Measurements from ENCODE around the gene POLD4. TPM values are rescaled to one million over a fixed set of nuclear protein-coding genes. Genes with fewer than 3 reads are reported as not detected.

Gene POLD4
- total and polyA plus RNA-seq, 5 experiments from 2014 or later: 87.7 to 110 (median 102) TPM

DNA sequence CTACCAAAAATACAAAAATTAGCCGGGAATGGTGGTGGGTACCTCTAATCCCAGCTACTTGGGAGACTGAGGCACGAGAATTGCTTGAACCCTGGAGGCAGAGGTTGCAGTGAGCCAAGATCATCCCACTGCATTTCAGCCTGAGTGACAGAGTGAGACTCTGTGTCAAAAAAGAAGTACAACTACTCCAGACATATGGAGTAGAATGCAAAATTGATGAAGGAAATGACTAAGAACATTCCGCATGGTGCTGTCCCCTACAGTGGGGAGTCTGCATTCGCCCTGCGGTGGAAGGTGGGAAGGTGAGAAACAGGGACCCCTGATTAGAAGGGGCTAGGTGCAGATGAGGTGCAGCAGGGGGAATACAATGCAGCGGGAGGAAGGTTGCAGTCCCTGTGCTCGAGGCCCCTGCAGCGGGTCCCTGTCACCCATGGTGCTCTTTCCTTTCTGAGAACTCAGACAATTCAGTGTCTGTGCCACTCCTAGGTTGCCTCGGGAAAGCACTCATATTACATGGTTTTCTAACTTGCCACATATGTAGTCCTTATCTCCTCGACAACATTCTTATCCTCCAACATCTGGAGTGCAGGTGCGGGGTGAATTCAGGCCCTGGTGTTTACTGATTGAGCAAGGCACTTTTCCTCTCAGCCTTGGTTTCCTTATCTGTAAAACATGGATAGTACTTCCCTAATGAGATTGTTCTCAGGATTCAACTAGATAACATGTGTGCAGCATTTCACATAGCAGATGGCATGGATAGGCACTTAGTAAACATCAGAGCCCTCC, 5.2 kb downstream of the POLD4 start:
- Mint-ChIP-seq H3K4me3 (no peak overlapping the region), H3K9me3 (no peaks in the 10 kb centered on the region)

DNA sequence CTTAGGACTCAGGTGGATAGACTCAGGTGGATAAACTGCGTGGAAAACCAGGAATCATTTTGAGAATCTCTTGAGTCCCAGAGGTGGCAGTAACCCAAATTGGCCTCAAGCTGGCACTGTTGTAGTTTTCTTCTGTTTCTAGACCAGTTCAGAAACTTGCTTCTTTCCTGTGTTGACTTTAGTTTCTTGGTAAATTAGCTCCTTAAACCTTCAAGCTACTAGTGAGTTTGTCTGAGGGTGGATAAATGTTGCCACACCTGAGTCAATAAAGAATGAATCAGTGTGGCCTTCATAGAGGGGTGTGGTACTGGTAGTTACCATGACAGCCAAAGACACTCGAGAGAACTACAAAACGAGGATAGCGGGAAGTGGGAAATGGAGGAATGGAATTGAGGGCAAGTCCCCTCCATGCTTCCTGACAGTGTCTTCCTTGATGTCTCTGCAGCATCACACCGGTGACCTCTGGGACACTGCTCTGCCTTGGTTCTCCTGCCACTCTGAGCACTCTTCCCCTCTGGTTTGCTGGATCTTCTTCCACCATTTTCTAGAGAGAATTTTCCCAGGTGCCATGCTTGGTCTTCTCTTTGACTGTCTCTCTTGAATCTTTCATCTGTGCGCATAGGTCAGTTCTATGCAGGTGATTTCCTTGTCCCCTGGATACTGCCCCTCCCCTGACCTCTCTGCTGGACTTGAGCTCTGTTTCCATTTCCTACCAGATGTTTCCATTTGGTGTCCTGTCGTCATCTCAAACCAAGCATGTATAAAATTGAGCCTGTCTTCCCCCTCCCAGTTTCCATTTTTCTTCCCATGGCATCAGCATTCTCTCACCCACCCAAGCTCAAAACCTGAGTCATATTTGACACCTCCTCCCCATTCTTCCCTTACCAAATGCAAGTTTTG, 7.2 kb downstream of the POLD4 start:
- H3K27ac Mint-ChIP-seq: peak overlapping the region in 9 of 10 donors; percentile 89 to 99 (median 94)
- H3K27me3 Mint-ChIP-seq: no peaks in the 10 kb centered on the region
- H3K36me3 Mint-ChIP-seq: no peaks in the 10 kb centered on the region
- ATAC-seq: peak; percentile 58 to 74
- no peaks in the 10 kb centered on the region for H3K9me3 Mint-ChIP-seq
- peak overlapping the region in 8 of 10 donors; percentile 12 to 76 (median 66) for H3K4me3 Mint-ChIP-seq
- DNase-seq: peak in 3 of 10 donors; percentile 29 to 57 (median 47)
- H3K4me1 Mint-ChIP-seq: peaks cover 29 to 65% (median 61%) of the 10 kb centered on the region in 4 donors
- POLR2A ChIA-PET: interaction anchor here (0.5 to 5.4 kb wide), 34 partner anchors 8 to 724 kb away, joined by 3 to 81 read pairs (median 5); partner anchors contain the start of genes AIP, ANKRD13D, GRK2 and KDM2A

More for the DNA sequence above, 5.2 kb downstream of the POLD4 start:
- Mint-ChIP-seq H3K27me3 (no peaks in the 10 kb centered on the region), H3K4me1 (peaks cover 33 to 76% (median 74%) of the 10 kb centered on the region in 4 donors), H3K36me3 (no peaks in the 10 kb centered on the region), H3K27ac (peak overlapping the region in 9 of 10 donors; percentile 61 to 94 (median 77))
- ATAC-seq: no peak
- DNase-seq: no peak
- POLR2A ChIA-PET: interaction anchor here (0.5 to 19.8 kb wide), 3 partner anchors 32 to 49 kb away, joined by 5 to 493 read pairs (median 6); partner anchors contain the start of genes CLCF1 and RAD9A

DNA sequence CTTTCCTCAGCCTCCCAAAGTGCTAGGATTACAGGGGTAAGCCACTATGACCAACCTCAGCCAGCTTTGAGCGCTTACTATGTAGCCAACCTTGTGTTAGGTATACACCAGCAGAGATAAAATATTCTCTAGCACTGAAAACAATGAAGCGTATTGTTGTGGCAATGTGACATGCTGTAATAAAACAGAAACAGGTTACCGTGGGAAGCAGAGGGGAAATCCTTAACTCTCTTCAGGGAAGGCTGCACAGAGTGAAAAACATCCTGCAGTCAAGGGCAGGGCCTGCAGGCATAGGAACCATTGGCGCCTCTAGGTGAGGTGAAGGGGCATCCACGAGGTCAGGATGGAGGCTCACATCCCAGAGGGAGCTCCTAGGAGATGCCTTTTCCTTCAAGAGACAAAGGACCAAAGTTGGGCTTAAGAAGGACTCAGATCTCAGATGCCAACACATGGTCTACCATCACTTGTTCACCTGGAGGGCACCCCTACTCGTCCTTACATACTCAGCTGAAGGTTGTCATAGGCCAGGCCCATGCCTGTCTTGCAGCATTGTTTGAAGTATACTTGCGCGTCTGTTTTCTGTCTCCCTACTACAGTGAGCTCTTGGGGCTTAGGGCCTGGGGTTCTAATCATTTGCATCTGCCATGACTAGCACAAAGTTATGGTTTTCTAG, 8.0 kb downstream of the POLD4 start:
- peak overlapping the region; percentile 89 to 99 (median 94) for H3K27ac Mint-ChIP-seq
- H3K9me3 Mint-ChIP-seq: no peaks in the 10 kb centered on the region
- H3K27me3 Mint-ChIP-seq: no peaks in the 10 kb centered on the region
- DNase-seq (peak in 1 of 10 donors; percentile 21), ATAC-seq (peak; percentile 61 to 75)
- peaks cover 29 to 60% (median 55%) of the 10 kb centered on the region in 4 donors for H3K4me1 Mint-ChIP-seq
- POLR2A ChIA-PET: interaction anchor here (0.5 to 5.4 kb wide), 40 partner anchors 9 to 723 kb away, joined by 3 to 81 read pairs (median 5); partner anchors contain the start of genes AIP, ANKRD13D, GRK2 and KDM2A
- peak overlapping the region in 8 of 10 donors; percentile 32 to 83 (median 66) for H3K4me3 Mint-ChIP-seq
- no peaks in the 10 kb centered on the region for H3K36me3 Mint-ChIP-seq

DNA sequence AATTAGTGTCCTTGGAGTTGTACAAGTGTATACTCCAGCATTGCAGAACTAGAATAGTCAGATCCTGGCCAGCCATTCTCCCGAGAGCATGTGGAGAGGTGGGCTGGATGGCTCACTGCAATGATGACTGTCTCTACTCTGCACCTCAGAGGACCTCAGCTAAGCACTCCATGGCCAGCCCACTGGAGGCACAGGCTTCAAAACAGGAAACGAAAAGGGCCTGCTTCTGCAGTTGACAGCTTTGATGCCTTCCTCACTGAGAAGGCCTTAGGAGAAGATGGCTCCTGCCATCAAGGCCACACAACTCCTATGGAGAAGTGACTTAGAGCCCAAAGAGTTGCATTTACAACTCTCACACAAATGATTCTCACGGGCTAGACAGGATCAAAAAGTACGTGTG, 9.1 kb downstream of the POLD4 start:
- H3K27me3 Mint-ChIP-seq: no peaks in the 10 kb centered on the region
- H3K4me3 Mint-ChIP-seq: peak overlapping the region in 9 of 10 donors; percentile 37 to 83 (median 71)
- peak in 4 of 10 donors; percentile 26 to 36 (median 34) for DNase-seq
- POLR2A ChIA-PET: interaction anchor here (0.6 to 5.4 kb wide), 28 partner anchors 8 to 1033 kb away, joined by 3 to 81 read pairs (median 4); partner anchors contain the start of genes AIP, KDM2A, PITPNM1 and POLD4
- peaks cover 23 to 50% (median 46%) of the 10 kb centered on the region in 4 donors for H3K4me1 Mint-ChIP-seq
- no peaks in the 10 kb centered on the region for H3K9me3 Mint-ChIP-seq
- ATAC-seq: peak; percentile 58 to 80
- H3K36me3 Mint-ChIP-seq: no peaks in the 10 kb centered on the region
- H3K27ac Mint-ChIP-seq: peak overlapping the region; percentile 89 to 99 (median 94)

DNA sequence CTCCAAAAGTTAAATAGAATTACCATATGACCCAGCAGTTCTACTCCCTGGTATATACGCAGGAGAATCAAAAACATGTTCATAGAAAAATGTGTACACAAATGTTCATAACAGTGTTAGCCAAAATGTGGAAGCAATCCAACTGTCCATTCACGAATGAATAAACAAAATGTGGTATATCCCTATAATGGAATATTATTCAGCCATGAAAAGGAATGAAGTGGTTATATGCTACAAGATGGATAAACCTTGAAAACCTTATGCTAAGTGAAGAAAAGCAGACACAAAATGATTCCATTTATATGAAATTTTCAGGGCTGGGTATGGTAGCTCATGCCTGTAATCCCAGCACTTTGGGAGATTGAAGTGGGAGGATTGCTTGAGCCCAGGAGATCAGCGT, 16.1 kb downstream of the POLD4 start:
- DNase-seq (no peak), ATAC-seq (no peak)
- no peaks in the 10 kb centered on the region for H3K9me3 Mint-ChIP-seq
- peaks cover 0 to 2% (median under 1%) of the 10 kb centered on the region in 4 donors for H3K4me1 Mint-ChIP-seq
- peaks cover 0 to 2% (median 0%) of the 10 kb centered on the region in 3 donors for H3K36me3 Mint-ChIP-seq
- no peak overlapping the region for H3K4me3 Mint-ChIP-seq
- POLR2A ChIA-PET: interaction anchor here (2.4 kb wide), 1 partner anchor 15 kb away, joined by 10 read pairs; the partner anchor contains the start of gene POLD4
- no peaks in the 10 kb centered on the region for H3K27me3 Mint-ChIP-seq
- no peak overlapping the region for H3K27ac Mint-ChIP-seq

DNA sequence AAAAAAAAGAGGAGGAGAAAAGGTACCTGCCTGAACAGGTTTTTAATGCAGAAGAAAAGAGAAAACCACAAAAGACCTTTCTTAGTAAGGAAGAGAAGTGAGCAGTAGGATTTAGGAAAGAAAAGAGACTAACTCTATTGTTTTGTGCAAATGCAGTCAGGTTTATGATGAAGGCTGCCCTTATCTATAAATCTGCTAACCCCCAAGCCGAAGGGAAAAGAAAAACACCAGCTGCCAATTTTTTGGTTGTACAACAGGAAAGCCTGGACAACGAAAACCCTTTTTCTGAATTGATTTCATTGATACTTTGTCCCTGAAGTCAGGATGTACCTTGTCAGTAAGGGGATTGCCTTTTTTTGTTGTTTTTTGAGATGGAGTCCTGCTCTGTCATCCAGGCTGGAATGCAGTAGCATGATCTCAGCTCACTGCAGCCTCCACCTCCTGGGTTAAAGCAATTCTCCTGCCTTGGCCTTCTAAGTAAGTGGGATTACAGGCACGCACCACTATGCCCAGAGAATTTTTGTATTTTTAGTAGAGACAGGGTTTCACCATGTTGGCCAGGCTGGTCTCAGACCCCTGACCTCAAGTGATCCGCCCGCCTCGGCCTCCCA, 21.2 kb downstream of the POLD4 start:
- H3K27me3 Mint-ChIP-seq: no peaks in the 10 kb centered on the region
- H3K36me3 Mint-ChIP-seq: peaks cover 0 to 13% (median 0%) of the 10 kb centered on the region in 3 donors
- no peak overlapping the region for H3K4me3 Mint-ChIP-seq
- no peak overlapping the region for H3K27ac Mint-ChIP-seq
- POLR2A ChIA-PET: interaction anchor here (0.7 to 2.5 kb wide), 2 partner anchors 10 to 47 kb away, joined by 5 to 9 read pairs; no protein-coding TSS in a partner anchor
- H3K4me1 Mint-ChIP-seq: peaks cover 0 to 3% (median 0%) of the 10 kb centered on the region in 4 donors
- ATAC-seq (no peak), DNase-seq (no peak)
- H3K9me3 Mint-ChIP-seq: no peaks in the 10 kb centered on the region

DNA sequence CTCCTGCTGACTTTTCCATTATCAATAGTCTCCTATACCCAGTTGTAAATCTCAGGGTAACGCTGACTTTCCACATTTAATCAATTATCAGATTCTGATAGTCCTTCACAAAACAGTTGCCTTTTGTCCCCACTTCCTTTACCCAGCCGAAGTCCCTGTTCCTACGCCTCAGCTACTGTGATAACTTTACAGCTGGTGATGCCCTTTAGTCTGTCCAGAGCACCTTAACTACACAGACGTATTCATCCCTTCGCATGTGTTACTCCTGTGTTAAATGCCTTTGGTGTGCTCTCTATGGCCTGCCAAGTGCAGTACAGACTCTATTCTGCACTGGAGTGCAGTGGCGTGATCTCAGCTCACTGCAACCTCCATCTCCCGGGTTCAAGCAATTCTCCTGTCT, 29.8 kb downstream of the POLD4 start:
- Mint-ChIP-seq H3K27ac (no peak overlapping the region), H3K4me3 (no peak overlapping the region), H3K4me1 (peaks cover 7 to 17% (median 10%) of the 10 kb centered on the region in 4 donors), H3K36me3 (peaks cover 0 to 9% (median 2%) of the 10 kb centered on the region in 3 donors), H3K9me3 (no peaks in the 10 kb centered on the region), H3K27me3 (no peaks in the 10 kb centered on the region)
- no peak for DNase-seq
- no peak for ATAC-seq
- POLR2A ChIA-PET: interaction anchor here (1.5 to 49.2 kb wide), 3 partner anchors 20 to 45 kb away, joined by 4 to 2293 read pairs (median 6); partner anchors contain the start of genes ANKRD13D and GRK2

DNA sequence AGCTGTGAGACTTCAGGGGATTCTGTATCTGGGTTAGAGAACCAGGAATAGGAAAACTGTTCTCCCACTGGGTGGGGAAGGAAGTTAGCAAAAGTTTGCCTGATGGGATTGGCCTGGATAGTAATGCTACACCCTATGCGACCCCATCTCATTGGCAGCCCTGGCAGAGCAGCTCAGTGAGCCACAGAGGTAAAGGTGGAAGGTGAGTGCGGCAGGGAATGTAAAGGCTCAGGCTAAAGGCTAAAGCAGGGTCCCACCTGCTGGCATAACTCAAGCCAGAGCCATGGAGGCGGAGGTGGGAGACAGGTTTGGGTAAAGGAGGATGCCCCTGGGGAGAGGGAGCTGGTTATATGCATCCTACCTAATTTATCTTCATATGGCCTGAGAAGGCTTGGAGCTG, 31.3 kb downstream of the POLD4 start:
- DNase-seq: no peak
- ATAC-seq: no peak
- POLR2A ChIA-PET: interaction anchor here (0.5 to 49.2 kb wide), 11 partner anchors 13 to 89 kb away, joined by 3 to 2293 read pairs (median 4); partner anchors contain the start of genes ANKRD13D, GRK2, POLD4 and SSH3
- Mint-ChIP-seq H3K27ac (peak overlapping the region in 1 of 10 donors; percentile 46), H3K9me3 (no peaks in the 10 kb centered on the region), H3K4me1 (peaks cover 11 to 29% (median 18%) of the 10 kb centered on the region in 4 donors), H3K27me3 (no peaks in the 10 kb centered on the region), H3K36me3 (peaks cover 0 to 9% (median 2%) of the 10 kb centered on the region in 3 donors), H3K4me3 (no peak overlapping the region)

DNA sequence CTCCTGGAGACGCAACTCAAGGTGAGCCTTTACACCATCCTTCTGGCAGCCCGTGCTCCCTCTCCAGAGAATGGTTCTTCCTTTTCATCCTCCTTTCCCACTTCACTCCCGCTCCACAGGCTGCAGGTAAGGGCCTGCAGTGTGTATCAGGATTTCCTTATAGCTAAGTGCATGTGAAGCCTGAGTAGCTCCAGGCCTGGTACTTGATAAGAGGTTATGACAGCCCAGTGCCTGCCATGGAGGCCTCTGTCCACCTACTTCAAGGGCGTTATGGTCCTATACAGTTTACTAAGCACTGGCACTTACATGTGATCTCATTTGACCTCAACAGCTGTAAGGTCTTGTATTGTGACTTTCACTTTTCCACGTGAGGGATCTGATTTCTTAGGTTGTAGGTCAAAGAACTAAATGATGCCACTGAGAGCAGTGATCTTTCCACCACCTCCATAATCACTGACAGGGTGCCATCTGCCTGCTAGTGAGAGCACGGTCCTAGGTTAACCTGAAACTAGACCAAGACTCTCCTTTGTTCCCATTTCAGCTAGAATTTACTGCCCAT, 32.0 kb downstream of the POLD4 start:
- Mint-ChIP-seq H3K4me1 (peaks cover 13 to 33% (median 20%) of the 10 kb centered on the region in 4 donors), H3K4me3 (no peak overlapping the region), H3K27ac (peak overlapping the region in 1 of 10 donors; percentile 74), H3K9me3 (no peaks in the 10 kb centered on the region), H3K27me3 (no peaks in the 10 kb centered on the region), H3K36me3 (peaks cover 0 to 9% (median 2%) of the 10 kb centered on the region in 3 donors)
- DNase-seq: no peak
- POLR2A ChIA-PET: interaction anchor here (0.6 to 49.2 kb wide), 8 partner anchors 17 to 1818 kb away, joined by 3 to 2293 read pairs (median 4); partner anchors contain the start of genes ANKRD13D and GRK2
- no peak for ATAC-seq

DNA sequence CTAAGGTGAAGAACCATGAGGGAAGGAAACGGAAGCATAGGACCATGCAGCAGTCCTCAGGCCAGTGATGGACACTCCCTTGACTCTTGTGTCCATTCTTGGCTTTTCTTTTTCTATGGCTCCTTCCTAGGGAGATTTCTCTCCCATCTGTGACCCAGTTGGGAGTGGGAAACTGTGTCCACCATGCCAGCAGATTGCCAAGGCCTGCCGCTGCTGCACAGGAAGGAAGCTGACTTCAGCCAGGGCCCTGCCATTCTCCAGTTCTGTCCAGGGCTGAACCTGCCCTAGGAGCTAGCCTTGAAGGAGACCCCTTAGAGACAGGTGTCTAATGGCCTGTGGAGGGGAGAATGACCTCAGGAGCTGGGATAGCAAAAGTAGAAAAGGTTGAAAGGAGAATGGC, 32.7 kb downstream of the POLD4 start:
- no peaks in the 10 kb centered on the region for H3K27me3 Mint-ChIP-seq
- DNase-seq (no peak), ATAC-seq (no peak)
- H3K4me3 Mint-ChIP-seq: no peak overlapping the region
- POLR2A ChIA-PET: interaction anchor here (0.6 to 49.2 kb wide), 4 partner anchors 19 to 1817 kb away, joined by 3 to 2293 read pairs (median 3); partner anchors contain the start of genes ANKRD13D and GRK2
- peaks cover 0 to 8% (median 2%) of the 10 kb centered on the region in 3 donors for H3K36me3 Mint-ChIP-seq
- peaks cover 12 to 33% (median 21%) of the 10 kb centered on the region in 4 donors for H3K4me1 Mint-ChIP-seq
- H3K27ac Mint-ChIP-seq: no peak overlapping the region
- H3K9me3 Mint-ChIP-seq: no peaks in the 10 kb centered on the region
